PFSK-1 (cell line): ENCODE measurements around the gene PIWIL4.

Experiments used
- FOXP2 ChIP-seq: optimal IDR thresholded peaks from 2 replicates; pipeline ENCODE3; 2011; ENCODE audit warnings: borderline replicate concordance, control low read depth, inconsistent platforms; ENCODE audit not compliant: insufficient read depth; ENCODE audit errors: extremely low read length, extremely low read depth
- POLR2AphosphoS5 ChIP-seq: IDR thresholded peaks from 2 replicates; pipeline ENCODE4 v1.6.1; 2012; ENCODE audit warnings: low read depth, mild to moderate bottlenecking, control low read depth, low read length, moderate library complexity
- TAF1 ChIP-seq: IDR thresholded peaks from 2 replicates; pipeline ENCODE4 v1.6.1; 2012; ENCODE audit warnings: low read length, control low read depth, borderline replicate concordance; ENCODE audit not compliant: insufficient read depth
- TF ChIP-seq, protein P1 (sequence below), 2 experiments: IDR thresholded peaks; 2 replicates each; pipeline versions ENCODE4 v1.6.1 to v1.8.0; 2011 to 2012; ENCODE audit warnings: low read depth in 2 of 2, low read length in 2 of 2, control low read depth in 1 of 2, inconsistent platforms in 1 of 2, mild to moderate bottlenecking in 1 of 2, moderate library complexity in 1 of 2; ENCODE audit not compliant: insufficient read depth in 1 of 2

DNA sequence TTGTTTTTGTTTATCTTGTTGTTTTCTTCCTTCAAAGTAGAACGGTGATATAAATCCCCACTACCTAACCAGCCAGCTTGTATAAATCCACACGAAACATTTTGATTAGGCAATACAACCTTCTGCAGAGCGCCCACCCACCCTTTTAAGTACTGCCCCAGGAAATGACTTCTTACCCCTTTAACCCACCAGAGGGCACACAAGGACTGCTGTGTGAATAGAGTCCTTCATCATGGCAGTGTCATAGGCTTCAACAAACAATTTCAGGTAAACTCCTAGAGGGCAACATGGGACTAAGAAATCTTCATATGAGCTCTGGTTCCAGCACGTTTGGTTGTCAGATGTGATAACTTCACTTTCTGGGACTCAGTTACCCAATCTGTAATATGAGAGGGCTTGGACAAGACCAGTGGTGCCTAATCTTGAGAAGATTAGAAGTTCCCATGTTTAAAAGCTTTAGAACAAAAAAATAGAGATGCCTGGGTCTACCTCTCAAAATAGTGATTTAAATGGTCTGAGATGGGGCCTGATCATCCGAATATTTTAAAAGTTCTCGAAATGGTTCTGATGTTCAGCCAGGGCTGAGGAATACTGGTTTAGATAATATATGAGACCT lies 56.1 kb downstream of the PIWIL4 start:
- TF ChIP-seq POLR2AphosphoS5 (no peak), TAF1 (no peak), FOXP2 (no peak)
- TF ChIP-seq, protein P1, sequence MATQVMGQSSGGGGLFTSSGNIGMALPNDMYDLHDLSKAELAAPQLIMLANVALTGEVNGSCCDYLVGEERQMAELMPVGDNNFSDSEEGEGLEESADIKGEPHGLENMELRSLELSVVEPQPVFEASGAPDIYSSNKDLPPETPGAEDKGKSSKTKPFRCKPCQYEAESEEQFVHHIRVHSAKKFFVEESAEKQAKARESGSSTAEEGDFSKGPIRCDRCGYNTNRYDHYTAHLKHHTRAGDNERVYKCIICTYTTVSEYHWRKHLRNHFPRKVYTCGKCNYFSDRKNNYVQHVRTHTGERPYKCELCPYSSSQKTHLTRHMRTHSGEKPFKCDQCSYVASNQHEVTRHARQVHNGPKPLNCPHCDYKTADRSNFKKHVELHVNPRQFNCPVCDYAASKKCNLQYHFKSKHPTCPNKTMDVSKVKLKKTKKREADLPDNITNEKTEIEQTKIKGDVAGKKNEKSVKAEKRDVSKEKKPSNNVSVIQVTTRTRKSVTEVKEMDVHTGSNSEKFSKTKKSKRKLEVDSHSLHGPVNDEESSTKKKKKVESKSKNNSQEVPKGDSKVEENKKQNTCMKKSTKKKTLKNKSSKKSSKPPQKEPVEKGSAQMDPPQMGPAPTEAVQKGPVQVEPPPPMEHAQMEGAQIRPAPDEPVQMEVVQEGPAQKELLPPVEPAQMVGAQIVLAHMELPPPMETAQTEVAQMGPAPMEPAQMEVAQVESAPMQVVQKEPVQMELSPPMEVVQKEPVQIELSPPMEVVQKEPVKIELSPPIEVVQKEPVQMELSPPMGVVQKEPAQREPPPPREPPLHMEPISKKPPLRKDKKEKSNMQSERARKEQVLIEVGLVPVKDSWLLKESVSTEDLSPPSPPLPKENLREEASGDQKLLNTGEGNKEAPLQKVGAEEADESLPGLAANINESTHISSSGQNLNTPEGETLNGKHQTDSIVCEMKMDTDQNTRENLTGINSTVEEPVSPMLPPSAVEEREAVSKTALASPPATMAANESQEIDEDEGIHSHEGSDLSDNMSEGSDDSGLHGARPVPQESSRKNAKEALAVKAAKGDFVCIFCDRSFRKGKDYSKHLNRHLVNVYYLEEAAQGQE (IDR thresholded peaks at IDR 0.05; ENCODE audit: insufficient read depth in 1 of 2, low read depth in 2 of 2, low read length in 2 of 2): no peak
